Tibial nerve (tissue), 4 donors: ENCODE data around the gene RB1.

ENCODE experiments used
- CTCF ChIP-seq, 5 experiments: fragments of 200-600 bp in 3 of 5; fragments of 450-650 bp in 2 of 5; sonication (generic) in 3 of 5; IDR thresholded peaks; one replicate each; pipeline ENCODE4 v1.5.1; 2016 to 2019; ENCODE audit warnings: antibody characterized with exemption in 5 of 5, mild to moderate bottlenecking in 3 of 5, moderate library complexity in 2 of 5
- EP300 ChIP-seq, 2 donors: sonication (generic); formaldehyde crosslinking; IDR thresholded peaks; one replicate each; pipeline ENCODE4 v1.6.1; 2017; ENCODE audit warnings: antibody characterized with exemption in 2 of 2, mild to moderate bottlenecking in 1 of 2
- POLR2A ChIP-seq, 2 donors: fragments of 450-650 bp; IDR thresholded peaks; one replicate each; pipeline ENCODE4 v1.6.1; 2017; ENCODE audit warnings: antibody characterized with exemption in 2 of 2, mild to moderate bottlenecking in 2 of 2, moderate library complexity in 2 of 2

- TF ChIP-seq CTCF (IDR thresholded peaks at IDR 0.05), result no peak
- no peak for TF ChIP-seq POLR2A (IDR thresholded peaks at IDR 0.05)
- no peak for TF ChIP-seq EP300 (IDR thresholded peaks at IDR 0.05)
Observed at GRCh38 chr13:48258002-48258401, 45.5 kb upstream of the RB1 start.
